ENCODE data around the gene DYSF. TPM values are rescaled to one million over a fixed set of nuclear protein-coding genes. Genes with fewer than 3 reads are reported as not detected.

Gene DYSF
- polyA plus RNA-seq, 1 donor from 2014 or later: 0.04 TPM

DNA sequence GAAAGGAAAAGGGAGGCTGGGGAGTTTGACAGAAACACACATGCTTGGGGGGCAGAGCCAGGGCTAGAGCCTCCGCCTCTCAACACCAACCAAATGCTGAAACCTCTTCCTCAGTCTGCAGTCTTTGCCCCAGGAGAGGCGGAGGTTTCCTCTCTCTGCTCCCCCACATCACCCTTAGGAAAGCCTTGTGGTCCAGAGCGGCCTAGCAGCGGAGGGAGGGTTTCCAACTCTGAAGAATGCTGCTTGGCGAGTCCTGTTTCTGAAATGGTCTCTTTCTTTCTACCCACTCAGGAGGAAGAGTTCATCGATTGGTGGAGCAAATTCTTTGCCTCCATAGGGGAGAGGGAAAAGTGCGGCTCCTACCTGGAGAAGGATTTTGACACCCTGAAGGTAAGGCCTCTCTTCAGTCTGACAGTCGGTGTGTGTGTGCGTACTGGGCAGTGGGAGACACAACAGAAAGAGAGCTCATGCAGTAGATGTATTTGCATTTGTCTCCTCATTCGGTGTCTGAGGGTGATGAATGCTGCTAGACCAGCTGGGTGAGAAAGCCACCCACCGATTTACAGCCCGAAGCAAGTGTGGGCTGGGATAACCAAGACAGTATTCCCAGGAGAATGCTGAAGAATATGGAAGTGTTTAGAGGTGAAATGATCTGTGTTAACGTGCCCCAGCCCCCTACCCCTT is 190.5 kb downstream of the DYSF start:
- Histone ChIP-seq H3K36me3 (ENCODE audit: insufficient read depth, low read length) (no peaks in the 10 kb centered on the region), H4K20me1 (ENCODE audit: insufficient read depth) (no peaks in the 10 kb centered on the region), H2AFZ (ENCODE audit: low read depth, low read length) (no peak overlapping the region), H3K9me3 (ENCODE audit: low read length) (no peaks in the 10 kb centered on the region), H3F3A (ENCODE audit: insufficient read depth, low read length, poor library complexity, severe bottlenecking) (no peaks in the 10 kb centered on the region), H3K27ac (ENCODE audit: low read length) (no peak overlapping the region), H3K79me2 (replicated peaks; ENCODE audit: insufficient read depth, low read length) (no peaks in the 10 kb centered on the region), H3K4me3 (ENCODE audit: low read length) (no peak overlapping the region), H3K4me2 (ENCODE audit: low read length) (no peak overlapping the region), H3K9ac (ENCODE audit: low read length) (no peak overlapping the region), H3K9me2 (ENCODE audit: insufficient read depth, low read length) (no peaks in the 10 kb centered on the region), H3K27me3 (ENCODE audit: insufficient read depth, low read depth, low read length) (no peaks in the 10 kb centered on the region)
- TF ChIP-seq EZH2 (IDR thresholded peaks at IDR 0.05; ENCODE audit: borderline replicate concordance, insufficient read depth, low read length, poor library complexity, severe bottlenecking) (no peak), SMC3 (conservative IDR thresholded peaks at IDR 0.05; ENCODE audit: poor library complexity) (no peak), POLR2AphosphoS5 (IDR thresholded peaks at IDR 0.05) (no peak), RAD21 (conservative IDR thresholded peaks at IDR 0.05) (no peak), MXI1 (conservative IDR thresholded peaks at IDR 0.05; ENCODE audit: poor library complexity, severe bottlenecking) (no peak), TAF1 (IDR thresholded peaks at IDR 0.05; ENCODE audit: low read depth) (no peak), EP300 (conservative IDR thresholded peaks at IDR 0.05; ENCODE audit: poor library complexity, severe bottlenecking) (no peak)
- TF ChIP-seq, protein P1, sequence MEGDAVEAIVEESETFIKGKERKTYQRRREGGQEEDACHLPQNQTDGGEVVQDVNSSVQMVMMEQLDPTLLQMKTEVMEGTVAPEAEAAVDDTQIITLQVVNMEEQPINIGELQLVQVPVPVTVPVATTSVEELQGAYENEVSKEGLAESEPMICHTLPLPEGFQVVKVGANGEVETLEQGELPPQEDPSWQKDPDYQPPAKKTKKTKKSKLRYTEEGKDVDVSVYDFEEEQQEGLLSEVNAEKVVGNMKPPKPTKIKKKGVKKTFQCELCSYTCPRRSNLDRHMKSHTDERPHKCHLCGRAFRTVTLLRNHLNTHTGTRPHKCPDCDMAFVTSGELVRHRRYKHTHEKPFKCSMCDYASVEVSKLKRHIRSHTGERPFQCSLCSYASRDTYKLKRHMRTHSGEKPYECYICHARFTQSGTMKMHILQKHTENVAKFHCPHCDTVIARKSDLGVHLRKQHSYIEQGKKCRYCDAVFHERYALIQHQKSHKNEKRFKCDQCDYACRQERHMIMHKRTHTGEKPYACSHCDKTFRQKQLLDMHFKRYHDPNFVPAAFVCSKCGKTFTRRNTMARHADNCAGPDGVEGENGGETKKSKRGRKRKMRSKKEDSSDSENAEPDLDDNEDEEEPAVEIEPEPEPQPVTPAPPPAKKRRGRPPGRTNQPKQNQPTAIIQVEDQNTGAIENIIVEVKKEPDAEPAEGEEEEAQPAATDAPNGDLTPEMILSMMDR (IDR thresholded peaks at IDR 0.05; ENCODE audit: poor library complexity, severe bottlenecking): no peak
- TF ChIP-seq, protein P2, sequence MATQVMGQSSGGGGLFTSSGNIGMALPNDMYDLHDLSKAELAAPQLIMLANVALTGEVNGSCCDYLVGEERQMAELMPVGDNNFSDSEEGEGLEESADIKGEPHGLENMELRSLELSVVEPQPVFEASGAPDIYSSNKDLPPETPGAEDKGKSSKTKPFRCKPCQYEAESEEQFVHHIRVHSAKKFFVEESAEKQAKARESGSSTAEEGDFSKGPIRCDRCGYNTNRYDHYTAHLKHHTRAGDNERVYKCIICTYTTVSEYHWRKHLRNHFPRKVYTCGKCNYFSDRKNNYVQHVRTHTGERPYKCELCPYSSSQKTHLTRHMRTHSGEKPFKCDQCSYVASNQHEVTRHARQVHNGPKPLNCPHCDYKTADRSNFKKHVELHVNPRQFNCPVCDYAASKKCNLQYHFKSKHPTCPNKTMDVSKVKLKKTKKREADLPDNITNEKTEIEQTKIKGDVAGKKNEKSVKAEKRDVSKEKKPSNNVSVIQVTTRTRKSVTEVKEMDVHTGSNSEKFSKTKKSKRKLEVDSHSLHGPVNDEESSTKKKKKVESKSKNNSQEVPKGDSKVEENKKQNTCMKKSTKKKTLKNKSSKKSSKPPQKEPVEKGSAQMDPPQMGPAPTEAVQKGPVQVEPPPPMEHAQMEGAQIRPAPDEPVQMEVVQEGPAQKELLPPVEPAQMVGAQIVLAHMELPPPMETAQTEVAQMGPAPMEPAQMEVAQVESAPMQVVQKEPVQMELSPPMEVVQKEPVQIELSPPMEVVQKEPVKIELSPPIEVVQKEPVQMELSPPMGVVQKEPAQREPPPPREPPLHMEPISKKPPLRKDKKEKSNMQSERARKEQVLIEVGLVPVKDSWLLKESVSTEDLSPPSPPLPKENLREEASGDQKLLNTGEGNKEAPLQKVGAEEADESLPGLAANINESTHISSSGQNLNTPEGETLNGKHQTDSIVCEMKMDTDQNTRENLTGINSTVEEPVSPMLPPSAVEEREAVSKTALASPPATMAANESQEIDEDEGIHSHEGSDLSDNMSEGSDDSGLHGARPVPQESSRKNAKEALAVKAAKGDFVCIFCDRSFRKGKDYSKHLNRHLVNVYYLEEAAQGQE (IDR thresholded peaks at IDR 0.05; ENCODE audit: borderline replicate concordance): no peak

DNA sequence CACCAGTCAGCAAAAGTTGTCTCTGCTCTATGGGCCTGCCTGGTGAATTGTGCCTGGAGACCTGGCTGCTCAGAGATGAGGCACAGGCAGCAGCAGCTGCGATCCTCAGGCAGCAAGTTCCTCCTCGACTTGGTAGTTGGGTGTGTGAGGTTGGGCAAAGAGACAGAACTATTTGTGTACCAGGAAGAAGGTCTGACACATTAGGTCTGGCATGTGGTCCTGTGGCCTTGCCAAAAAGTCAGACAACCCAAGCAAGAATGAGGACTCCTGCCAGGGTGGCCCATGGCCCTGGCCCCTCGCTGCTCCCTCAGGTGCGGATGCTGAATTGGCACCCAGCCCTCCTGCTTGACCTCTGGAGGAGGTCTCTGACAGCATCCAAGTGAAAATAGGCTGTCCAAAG is 192.7 kb downstream of the DYSF start:
- H3K27me3 ChIP-seq (ENCODE audit: insufficient read depth, low read depth, low read length): no peaks in the 10 kb centered on the region
- no peaks in the 10 kb centered on the region for H3K36me3 ChIP-seq (ENCODE audit: insufficient read depth, low read length)
- H3K79me2 ChIP-seq (replicated peaks; ENCODE audit: insufficient read depth, low read length): no peaks in the 10 kb centered on the region
- H2AFZ ChIP-seq (ENCODE audit: low read depth, low read length): no peak overlapping the region
- H3K27ac ChIP-seq (ENCODE audit: low read length): no peak overlapping the region
- H4K20me1 ChIP-seq (ENCODE audit: insufficient read depth): no peaks in the 10 kb centered on the region
- H3F3A ChIP-seq (ENCODE audit: insufficient read depth, low read length, poor library complexity, severe bottlenecking): no peaks in the 10 kb centered on the region
- H3K9ac ChIP-seq (ENCODE audit: low read length): no peak overlapping the region
- no peaks in the 10 kb centered on the region for H3K9me3 ChIP-seq (ENCODE audit: low read length)
- H3K4me3 ChIP-seq (ENCODE audit: low read length): no peak overlapping the region
- TF ChIP-seq, protein P1 (IDR thresholded peaks at IDR 0.05; ENCODE audit: poor library complexity, severe bottlenecking): no peak
- no peak for TF ChIP-seq TAF1 (IDR thresholded peaks at IDR 0.05; ENCODE audit: low read depth)
- H3K4me2 ChIP-seq (ENCODE audit: low read length): no peak overlapping the region
- H3K9me2 ChIP-seq (ENCODE audit: insufficient read depth, low read length): no peaks in the 10 kb centered on the region

All from neural cell (in vitro differentiated cells).